ENCODE measurements around the gene CDH23. TPM values are rescaled to one million over a fixed set of nuclear protein-coding genes. Genes with fewer than 3 reads are reported as not detected.

The CDH23 gene
- total RNA-seq, 2 donors from 2014 or later = 1.4 to 1.6 TPM

- Histone ChIP-seq H3K36me3 (no peaks in the 10 kb centered on the region), H3K9ac (ENCODE audit: low read depth in 2 of 2, low read length in 2 of 2) (no peak overlapping the region), H3K27ac (no peak overlapping the region), H3K9me3 (no peaks in the 10 kb centered on the region), H3K27me3 (no peaks in the 10 kb centered on the region), H3K4me3 (no peak overlapping the region), H3K4me1 (no peaks in the 10 kb centered on the region)
- TF ChIP-seq CTCF (IDR thresholded peaks at IDR 0.05) = no peak
- no peak for DNase-seq
- intact Hi-C loops (cut with DNase I) = loop anchor here (10.0 kb wide), 1 partner anchor 169 kb away; no protein-coding TSS in a partner anchor
Observed at GRCh38 chr10:71493741-71494140, 97.0 kb downstream of the CDH23 start.

- Histone ChIP-seq H3K9ac (ENCODE audit: low read depth in 2 of 2, low read length in 2 of 2) (no peak overlapping the region), H3K27me3 (no peaks in the 10 kb centered on the region), H3K27ac (no peak overlapping the region), H3K4me3 (no peak overlapping the region), H3K36me3 (no peaks in the 10 kb centered on the region), H3K9me3 (no peaks in the 10 kb centered on the region), H3K4me1 (no peaks in the 10 kb centered on the region)
- no peak for DNase-seq
- no peak for TF ChIP-seq CTCF (IDR thresholded peaks at IDR 0.05)
- intact Hi-C loops (cut with DNase I) = loop anchor here (10.0 kb wide), 1 partner anchor 170 kb away; no protein-coding TSS in a partner anchor
Observed at GRCh38 chr10:71494476-71494875, 97.8 kb downstream of the CDH23 start.

GRCh38 chr10:71494980-71495381 lies 98.3 kb downstream of the CDH23 start:
- Histone ChIP-seq H3K4me1 (no peaks in the 10 kb centered on the region), H3K9ac (ENCODE audit: low read depth in 2 of 2, low read length in 2 of 2) (no peak overlapping the region), H3K27me3 (no peaks in the 10 kb centered on the region), H3K4me3 (no peak overlapping the region), H3K36me3 (no peaks in the 10 kb centered on the region), H3K9me3 (no peaks in the 10 kb centered on the region), H3K27ac (no peak overlapping the region)
- DNase-seq = no peak
- TF ChIP-seq CTCF (IDR thresholded peaks at IDR 0.05) = no peak
- intact Hi-C loops (cut with DNase I) = loop anchor here (10.0 kb wide), 1 partner anchor 170 kb away; no protein-coding TSS in a partner anchor

GRCh38 chr10:71496927-71497762 lies 100.4 kb downstream of the CDH23 start:
- no peak overlapping the region for H3K9ac ChIP-seq (ENCODE audit: low read depth in 2 of 2, low read length in 2 of 2)
- no peak overlapping the region for H3K27ac ChIP-seq
- H3K27me3 ChIP-seq = no peaks in the 10 kb centered on the region
- no peaks in the 10 kb centered on the region for H3K4me1 ChIP-seq
- H3K9me3 ChIP-seq = no peaks in the 10 kb centered on the region
- intact Hi-C loops (cut with DNase I) = loop anchor here (10.0 kb wide), 1 partner anchor 172 kb away; no protein-coding TSS in a partner anchor
- no peak for DNase-seq
- H3K36me3 ChIP-seq = no peaks in the 10 kb centered on the region
- no peak for TF ChIP-seq CTCF (IDR thresholded peaks at IDR 0.05)
- no peak overlapping the region for H3K4me3 ChIP-seq

- H3K4me3 ChIP-seq = no peak overlapping the region
- intact Hi-C loops (cut with DNase I) = loop anchor here (10.0 kb wide), 1 partner anchor 173 kb away; no protein-coding TSS in a partner anchor
- H3K27me3 ChIP-seq = no peaks in the 10 kb centered on the region
- H3K9me3 ChIP-seq = no peaks in the 10 kb centered on the region
- no peak overlapping the region for H3K27ac ChIP-seq
- TF ChIP-seq CTCF (IDR thresholded peaks at IDR 0.05) = no peak
- H3K9ac ChIP-seq (ENCODE audit: low read depth in 2 of 2, low read length in 2 of 2) = no peak overlapping the region
- no peak for DNase-seq
- H3K36me3 ChIP-seq = no peaks in the 10 kb centered on the region
- H3K4me1 ChIP-seq = no peaks in the 10 kb centered on the region
Observed at GRCh38 chr10:71497763-71498326, 101.1 kb downstream of the CDH23 start.

Data from colonic mucosa (tissue), 4 donors.